ENCODE results near the gene ACP7.

- no peak for TF ChIP-seq CTCF (IDR thresholded peaks at IDR 0.05; ENCODE audit: insufficient read depth, low read length, poor library complexity, severe bottlenecking)
- no peak for TF ChIP-seq EZH2phosphoT487 (conservative IDR thresholded peaks at IDR 0.05; ENCODE audit: low read length)
Measured at GRCh38 chr19:39156326-39157230, 72.4 kb downstream of the ACP7 start.
